Activated CD4-positive, alpha-beta T cell treated with anti-CD3 and anti-CD28 coated beads for 48 hours (primary cell): Measurements from ENCODE around the gene TNRC6B.

Experiments used
- DNase-seq: peaks from one replicate; pipeline ENCODE4 v3.0.0-alpha.2; 2020

Gene TNRC6B

DNA sequence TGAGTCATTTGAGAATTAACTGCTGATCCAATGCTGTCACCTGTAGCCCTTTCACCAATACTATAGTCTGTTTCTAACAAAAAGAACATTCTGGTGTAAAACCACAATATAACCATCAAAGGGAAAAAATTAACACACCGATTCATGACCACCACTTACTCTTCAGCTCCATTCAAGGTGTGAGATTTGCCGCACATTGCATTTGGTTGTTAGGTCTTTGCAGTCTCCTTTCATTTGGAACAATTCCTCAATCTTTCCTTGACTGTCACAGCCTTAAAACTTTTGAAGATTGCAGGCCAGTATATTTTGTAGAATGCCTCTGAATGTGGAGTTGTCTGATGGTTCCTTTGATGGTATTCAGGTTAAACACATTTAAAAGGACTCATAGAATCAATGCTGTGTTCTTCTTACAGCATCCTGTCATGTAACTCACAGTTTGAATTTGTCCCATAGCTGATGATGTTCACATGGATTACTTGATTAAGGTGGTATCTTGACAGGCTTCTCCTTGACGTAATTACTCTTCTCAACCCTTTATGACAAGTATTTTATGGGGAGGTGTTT lies 63.6 kb downstream of the TNRC6B start:
- DNase-seq, result peak; percentile 37

DNA sequence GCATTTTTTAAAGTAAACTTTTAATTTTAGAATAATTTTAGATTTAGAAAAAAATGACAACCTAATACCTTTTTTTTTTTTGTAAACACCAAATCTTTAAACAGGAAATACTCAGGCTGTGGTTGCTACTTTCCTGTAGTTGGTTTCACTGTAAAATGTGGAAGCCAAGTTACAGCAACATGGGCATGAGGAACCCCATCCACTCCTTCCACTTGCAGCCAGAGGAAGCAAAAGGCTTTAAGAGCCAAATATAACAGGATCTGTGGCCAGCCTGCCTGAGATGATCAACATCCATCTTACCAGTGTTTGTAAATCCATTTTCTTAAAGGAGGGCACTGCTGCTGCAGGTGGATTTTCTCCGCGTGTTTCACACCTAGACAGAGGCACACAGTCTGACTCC lies 66.2 kb downstream of the TNRC6B start:
- no peak for DNase-seq

DNA sequence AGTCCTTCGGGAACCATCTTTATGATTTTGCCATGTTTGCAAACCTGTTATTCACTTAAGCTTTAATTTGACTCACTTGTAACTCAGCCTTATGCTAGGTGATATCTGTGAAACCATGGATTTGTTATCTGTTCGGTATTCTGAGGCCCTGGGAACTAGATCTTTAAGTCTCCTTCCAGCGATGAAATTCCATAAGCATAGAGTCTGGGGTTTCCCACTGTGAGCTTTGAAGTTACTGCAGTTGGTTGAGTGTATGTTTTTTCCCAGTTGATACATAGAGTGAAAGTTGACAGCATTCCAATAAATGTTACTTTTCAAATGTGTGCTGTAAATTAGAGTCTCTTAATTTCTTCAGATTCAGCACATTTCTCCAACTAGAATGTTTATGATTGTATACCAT lies 66.9 kb downstream of the TNRC6B start:
- no peak for DNase-seq

DNA sequence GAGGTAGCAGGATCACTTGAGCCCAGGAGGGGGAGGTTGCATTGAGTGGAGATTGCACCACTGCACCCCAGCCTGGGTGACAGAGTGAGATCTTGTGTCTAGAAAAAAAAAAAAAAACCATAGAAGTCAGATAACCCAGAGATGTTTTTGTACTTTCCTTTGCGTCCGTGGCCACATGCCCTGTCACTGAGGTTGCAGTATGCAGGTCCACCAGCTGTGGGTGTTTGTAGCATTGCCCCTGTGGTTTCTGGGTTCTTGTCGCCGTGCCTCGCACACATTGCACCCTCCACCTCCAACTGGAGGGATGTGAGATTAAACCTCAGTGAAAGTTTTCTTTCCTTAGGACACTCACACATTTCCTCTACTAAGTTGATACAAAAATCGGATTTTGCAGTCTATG lies 70.3 kb downstream of the TNRC6B start:
- DNase-seq, result peak; percentile 69

DNA sequence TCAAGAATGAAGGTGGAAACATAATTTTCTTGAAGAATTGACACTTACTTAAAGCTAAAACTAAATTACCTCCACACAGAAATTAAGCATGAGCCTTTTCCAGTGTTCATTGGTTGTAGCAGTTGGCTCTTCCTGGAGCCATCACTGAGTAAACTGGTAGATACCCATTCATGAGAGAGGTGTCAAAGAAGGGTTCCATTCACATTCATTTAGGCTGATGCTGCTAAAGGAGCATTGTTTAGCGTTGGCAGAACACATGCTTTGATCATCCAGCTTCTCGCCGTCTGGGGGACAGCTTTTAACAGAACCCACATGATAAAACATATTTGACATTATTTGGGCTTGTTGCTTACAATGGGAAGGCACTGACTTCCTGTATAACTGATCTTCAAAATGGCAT lies 71.6 kb downstream of the TNRC6B start:
- DNase-seq, result no peak

DNA sequence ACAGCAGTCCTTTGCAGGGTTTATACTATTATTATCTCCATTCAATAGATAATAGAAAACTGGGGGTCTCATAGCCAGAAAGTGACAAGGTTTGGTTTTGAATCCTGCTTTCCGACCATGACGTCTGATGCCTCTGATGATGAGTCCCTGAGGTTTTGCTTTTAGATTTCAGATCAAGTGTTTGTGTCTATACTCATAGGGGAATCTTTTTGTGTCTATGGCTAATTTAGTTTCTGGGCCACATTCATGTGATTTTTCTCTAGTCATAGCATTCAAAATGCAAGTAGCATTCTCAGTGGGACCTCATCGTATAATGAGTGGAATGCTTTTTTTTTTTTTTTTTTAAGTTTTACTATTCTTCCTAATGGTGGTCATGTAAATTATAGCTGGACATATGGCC lies 72.9 kb downstream of the TNRC6B start:
- DNase-seq, result peak; percentile 56

DNA sequence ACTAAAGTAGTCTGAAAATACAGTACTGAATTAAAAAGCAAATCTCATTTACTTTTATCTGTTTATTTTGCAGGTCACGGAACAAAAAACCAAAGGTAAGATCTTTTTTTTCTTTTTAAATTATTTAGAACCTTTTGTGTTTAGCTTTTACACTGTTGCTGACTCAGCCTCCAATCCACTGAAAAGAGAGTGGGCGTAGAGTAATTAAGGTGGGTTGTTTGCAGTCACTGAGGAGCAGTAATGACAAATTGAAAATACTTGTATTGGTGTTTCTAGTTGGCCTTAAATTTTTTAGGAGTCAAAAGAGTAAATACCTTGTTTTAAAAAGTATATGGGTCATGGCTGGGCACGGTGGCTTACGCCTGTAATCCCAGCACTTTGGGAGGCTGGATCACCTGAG lies 73.4 kb downstream of the TNRC6B start:
- no peak for DNase-seq

DNA sequence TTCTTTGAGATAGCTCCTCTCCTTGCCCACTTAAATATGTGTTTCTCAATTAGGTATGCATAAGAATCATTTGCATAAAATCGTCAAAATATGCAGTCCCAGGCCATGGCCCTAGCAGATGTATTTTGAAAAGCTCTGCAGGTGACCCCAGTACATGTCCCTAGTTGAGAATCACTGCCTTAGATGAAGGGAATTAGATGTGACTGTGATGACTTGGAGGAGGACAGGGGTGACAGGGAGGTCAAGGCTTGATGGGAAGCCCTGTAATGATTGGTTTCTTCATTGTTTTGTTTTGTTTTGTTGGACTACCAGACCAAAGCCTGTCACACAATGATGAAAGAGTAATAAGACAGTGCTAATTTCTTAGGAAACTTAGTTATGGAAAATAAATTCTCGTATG lies 74.4 kb downstream of the TNRC6B start:
- DNase-seq, result no peak

DNA sequence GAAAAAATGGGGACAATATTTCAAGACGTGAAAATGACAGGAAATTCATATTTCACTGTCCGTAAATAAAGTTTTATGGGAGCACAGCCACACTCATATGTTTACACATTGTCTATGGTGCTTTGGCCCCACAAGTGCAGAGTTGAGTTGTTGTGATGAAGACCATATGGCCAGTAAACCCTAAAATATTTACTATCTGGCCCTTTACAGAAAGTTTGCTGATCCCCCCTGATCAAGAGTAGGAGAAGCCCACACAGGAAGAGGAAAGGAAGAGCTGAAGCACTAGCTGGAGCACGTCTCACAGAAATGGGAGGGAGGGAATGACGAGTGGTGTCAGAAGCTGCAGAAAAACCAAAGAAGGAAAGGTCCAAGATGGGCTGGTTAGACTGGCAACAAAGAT lies 78.8 kb downstream of the TNRC6B start:
- DNase-seq, result no peak

DNA sequence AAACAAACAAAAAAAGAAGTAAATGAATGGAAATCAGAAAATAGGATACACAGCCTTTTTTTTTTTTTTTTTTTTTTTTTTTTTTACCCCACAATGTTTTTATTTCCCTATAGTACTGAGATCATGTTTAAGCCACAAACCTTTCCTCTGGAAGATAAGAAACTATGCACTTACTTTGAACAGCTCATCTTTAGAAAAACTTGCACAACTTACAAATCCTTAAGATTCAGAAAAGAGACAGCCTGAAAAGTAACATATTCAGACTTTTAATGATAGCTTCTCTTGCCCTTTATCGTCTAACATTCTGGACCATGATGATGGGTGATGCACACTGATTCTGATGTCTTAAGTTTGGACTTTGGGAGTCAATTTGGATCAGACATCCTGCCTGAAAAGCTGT lies 80.3 kb downstream of the TNRC6B start:
- no peak for DNase-seq

DNA sequence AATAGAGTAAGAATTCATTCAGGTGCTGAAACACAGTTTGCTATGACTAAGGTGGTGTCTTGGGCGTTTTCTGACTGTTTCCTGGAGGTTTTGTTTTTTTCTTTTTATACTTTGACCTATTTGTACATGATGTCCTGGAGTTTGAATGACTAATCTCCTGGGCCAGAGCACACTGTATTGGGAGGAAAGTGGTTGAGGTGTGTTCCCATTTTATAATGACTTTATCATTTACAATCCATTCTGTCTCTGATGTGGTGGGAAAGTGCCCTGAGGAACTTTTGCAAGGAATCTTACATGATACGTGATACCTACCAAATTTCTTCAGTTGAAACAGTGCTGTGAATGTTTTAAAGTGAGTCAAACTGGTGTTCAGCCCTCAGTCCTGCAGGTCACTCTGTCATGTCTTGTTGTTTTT lies 80.8 kb downstream of the TNRC6B start:
- DNase-seq, result peak; percentile 17

DNA sequence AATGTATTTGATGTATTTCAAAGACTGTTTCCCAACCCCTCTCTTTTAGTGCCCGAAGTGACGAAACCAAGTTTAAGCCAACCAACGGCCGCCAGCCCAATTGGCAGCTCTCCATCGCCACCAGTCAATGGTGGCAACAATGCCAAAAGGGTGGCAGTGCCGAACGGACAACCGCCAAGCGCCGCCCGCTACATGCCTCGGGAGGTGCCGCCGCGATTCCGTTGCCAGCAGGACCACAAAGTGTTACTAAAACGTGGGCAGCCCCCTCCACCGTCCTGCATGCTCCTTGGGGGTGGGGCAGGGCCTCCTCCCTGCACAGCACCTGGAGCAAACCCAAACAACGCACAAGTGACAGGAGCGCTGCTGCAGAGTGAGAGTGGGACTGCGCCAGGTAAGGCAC lies 84.1 kb downstream of the TNRC6B start:
- no peak for DNase-seq

DNA sequence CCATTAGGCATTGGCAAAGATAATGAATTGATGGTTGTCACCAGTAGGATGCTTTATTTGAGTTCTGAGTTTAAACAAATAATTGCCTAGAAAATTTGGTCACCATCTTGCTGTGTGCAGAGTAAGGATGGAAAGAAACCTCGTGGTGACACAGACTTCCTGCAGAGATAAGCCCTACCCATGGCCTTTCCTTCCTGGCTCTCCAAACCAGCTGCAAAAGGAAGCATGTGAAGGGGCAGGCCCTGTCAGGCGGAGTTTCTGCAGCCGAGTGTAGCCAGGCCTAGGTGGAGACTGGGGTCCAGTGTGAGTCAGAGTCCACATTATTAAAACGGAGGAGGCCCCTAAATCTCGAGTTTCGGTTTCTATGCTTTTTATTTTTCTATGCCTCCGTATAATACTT lies 85.5 kb downstream of the TNRC6B start:
- DNase-seq, result no peak

DNA sequence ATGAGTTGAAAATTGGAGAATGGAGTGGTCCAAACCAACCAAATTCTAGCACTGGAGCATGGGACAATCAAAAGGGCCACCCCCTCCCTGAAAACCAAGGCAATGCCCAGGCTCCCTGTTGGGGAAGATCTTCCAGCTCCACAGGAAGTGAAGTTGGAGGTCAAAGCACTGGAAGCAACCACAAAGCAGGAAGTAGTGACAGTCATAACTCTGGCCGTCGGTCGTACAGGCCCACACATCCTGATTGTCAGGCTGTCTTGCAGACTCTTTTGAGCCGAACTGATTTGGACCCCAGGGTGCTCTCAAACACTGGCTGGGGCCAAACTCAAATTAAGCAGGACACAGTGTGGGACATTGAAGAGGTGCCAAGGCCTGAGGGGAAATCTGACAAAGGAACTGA lies 88.1 kb downstream of the TNRC6B start:
- no peak for DNase-seq

DNA sequence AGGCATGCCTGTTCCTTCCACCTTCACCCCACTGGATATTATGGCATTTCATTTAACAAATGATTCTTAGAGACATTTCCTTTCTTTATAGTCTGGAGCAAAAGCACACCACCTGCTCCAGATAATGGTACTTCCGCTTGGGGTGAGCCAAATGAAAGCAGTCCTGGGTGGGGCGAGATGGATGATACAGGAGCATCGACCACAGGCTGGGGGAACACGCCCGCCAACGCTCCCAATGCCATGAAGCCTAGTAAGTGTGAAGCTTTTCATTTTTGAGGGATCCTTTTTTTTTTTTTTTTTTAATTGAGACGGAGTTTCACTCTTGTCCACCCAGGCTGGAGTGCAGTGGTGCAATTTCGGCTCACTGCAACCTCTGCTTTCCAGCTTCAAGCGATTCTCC lies 92.3 kb downstream of the TNRC6B start:
- DNase-seq, result no peak

DNA sequence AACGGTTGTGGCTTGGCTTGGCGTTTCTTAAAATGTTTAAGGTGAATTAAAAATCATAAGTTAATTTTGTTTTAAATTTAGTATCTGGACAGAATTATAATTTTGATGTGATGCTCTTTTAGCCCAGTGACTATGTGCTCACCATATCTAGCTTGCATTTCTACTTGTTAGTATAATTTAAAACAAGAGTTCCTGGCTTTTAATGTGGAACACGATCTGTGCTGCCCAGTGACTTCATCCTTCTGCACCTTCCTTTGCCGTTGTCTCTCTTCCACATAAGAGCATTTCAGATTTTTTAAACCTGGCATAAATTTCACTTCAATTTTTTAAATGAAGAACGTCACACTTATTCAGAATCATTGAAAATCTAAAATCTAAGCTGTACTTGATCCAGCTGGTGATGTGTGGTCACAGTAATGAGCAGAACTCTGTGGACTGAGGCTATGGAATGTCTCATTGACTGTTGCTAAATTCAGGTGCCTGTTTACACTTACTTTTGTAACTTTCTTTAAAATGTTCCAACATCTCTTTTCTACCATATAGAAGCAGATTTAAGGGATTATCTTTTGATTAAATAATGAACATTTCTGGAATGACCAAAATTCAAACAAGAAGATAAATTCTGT lies 93.1 kb downstream of the TNRC6B start:
- no peak for DNase-seq

DNA sequence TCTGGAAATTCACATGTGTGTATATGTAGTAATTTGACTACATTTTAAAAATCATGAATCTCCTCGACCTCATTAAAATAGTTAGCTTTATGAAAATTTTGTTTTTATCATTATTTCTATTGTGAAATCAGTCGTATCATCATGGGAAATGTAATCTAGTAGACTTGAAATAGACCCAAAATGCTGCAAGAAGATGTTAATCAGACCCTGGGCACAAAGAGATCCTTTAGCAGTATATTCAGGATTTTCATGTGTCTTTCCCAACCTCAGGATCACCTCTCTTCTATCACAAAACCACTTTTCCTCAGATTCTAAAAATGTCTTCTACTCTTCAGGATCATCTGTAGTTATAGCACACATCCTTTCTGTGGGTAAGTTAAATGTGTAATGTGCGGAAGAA lies 93.7 kb downstream of the TNRC6B start:
- DNase-seq, result no peak

DNA sequence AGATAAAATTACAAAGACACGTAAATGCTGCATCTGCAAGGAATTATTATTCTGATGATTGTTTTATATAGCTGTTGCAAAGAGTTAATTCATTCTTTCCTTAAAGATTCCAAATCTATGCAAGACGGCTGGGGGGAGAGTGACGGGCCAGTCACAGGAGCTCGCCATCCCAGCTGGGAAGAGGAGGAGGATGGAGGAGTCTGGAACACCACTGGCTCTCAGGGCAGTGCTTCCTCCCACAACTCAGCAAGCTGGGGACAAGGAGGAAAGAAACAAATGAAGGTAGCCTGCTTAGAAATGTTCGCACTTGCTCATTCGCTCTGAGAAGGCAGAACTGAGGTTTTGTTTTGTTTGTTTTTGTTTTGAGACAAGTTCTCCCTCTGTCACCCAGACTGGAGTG lies 95.6 kb downstream of the TNRC6B start:
- DNase-seq, result no peak

DNA sequence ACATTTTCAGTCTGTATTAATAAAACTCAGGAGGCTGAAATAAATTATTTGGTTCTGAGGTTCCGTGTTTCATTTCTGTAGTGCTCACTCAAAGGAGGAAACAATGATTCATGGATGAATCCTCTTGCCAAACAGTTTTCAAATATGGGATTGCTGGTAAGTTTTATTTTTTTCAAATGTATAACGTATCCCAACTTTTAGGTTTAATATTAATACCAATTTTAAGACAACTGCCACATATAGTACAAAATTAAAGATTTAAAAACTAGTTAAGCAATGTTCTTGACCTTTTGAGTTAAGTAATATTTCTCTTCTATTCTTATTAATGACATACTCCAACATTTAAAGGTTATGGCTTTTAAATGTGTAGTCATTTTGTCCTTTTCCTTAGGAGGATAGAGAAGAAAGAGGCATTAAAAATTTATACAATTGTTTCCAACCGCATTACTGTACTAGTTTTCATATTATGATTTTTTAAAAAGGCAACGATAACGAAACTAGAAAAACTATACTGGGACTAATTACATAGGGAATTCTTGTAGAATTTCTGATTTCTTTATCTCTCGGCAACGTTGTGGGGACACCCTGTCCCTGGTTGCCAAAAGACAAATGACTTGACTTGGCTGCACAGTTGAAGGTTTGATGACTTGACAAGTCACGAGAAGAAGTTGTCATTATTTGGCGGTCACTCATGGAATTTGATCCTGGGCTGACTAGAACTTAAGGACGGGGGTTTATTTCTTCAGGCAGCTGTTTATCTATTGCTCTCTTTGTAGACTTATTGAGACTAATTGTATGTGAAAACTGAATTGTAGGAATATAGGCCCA lies 99.5 kb downstream of the TNRC6B start:
- no peak for DNase-seq

DNA sequence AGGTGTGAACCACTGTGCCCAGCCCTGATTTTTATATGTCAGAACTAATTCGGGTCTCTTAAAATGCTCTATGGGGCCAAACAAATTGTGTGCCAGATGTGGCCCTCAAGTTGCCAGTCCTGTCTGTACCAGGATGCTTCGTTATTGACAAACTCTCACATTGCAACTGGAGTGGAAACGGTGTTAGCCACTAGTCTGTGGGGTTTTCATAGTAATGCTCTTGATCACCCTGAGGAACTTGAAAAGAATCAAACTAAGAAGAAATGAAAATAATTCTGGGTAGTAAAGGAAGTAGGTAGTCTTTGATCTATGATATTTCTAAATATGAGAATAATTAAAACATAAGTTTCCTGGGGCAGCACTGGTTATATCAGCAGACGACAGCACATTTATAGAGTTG lies 101.3 kb downstream of the TNRC6B start:
- DNase-seq, result no peak

DNA sequence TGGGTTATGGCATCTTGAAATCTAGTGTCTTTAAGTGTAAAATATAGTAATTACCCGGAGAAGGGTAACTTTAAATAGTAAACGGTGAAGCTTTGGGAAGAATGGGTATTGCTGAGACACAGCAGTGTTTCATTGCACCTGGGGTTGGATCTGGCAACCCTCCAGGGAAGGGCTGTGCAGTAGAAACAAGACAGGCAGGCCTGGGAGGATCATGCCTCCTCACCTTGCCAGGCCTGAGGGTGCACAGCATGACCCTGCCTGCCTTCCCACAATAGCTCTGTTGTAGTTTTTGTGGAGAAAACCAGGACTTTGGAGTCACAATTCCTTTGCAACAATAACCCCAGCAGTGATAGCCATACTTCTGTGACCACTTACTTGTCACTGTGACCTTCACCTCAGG lies 104.0 kb downstream of the TNRC6B start:
- DNase-seq, result no peak

DNA sequence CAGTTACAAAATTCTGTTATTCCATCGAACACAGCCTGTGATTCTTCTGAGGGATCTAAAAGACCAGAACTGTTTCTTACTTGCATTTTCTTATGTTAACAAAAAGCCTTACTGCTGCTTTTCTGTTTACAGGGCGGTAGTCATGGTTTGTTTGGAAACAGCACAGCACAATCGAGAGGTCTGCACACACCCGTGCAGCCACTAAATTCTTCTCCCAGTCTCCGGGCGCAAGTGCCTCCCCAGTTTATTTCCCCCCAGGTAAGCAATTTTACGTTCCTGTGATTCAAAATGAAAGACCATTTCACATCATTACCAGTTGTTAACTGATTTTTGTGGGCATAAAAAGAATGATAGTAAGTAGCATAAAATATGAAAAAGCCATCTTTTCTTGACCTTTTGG lies 107.8 kb downstream of the TNRC6B start:
- DNase-seq, result no peak

DNA sequence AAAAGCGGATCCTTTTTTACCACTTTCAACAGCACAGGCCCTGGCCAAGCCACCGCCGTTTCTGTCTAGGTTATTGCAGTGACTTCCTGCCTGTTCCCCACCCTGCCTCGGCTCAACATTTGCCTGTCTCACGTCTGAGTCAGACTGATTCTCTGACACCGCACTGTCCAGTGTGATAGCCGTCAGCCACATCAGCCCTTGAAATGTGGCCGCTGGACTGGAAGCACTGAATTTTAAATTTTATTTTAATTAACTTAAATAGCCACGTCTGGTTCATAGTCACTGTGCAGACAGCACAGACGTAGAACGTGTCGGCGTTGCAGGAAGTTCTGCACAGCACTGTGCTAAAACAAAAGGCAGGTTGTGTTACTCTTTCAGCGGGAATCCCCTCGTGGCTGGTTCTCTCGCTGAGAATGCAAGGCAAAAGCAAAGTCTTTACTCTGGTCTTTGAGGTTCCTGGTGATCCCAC lies 112.3 kb downstream of the TNRC6B start:
- peak; percentile 75 for DNase-seq

DNA sequence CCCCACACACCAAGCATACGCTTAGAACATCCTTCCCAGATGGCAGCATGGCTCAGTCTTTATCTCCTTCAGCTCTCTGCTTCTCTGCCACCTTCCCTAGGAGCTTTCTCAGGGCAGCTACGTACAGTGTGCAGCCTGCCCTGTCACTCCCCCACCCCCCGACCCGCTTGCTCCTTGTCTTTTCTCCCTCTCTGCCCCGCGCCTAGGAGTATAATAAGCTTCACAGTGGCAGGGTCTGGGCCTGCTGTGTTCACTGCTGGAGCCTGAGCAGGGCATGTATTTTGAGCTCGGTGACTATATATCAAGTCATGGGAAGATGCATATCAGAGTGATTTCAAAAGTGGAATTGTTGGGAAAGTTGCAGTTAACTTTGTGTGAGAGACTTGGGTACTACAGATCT lies 112.8 kb downstream of the TNRC6B start:
- DNase-seq, result no peak
